Naive thymus-derived CD4-positive, alpha-beta T cell (primary cell): ENCODE data around the gene MAS1L. TPM values are rescaled to one million over a fixed set of nuclear protein-coding genes. Genes with fewer than 3 reads are reported as not detected.
A peak's percentile ranks its signal among the peaks of the same experiment; 100 is the strongest.

ENCODE experiments used
- ATAC-seq: fragments of 150-1000 bp; cut with Tn5 transposase; 2 replicates; pipeline ENCODE4 v1.10.0; 2021; ENCODE audit warnings: mild to moderate bottlenecking, moderate library complexity
- CTCF ChIA-PET: fragments of 350-600 bp; sonication (Branson Sonifier 250); formaldehyde crosslinking; loops from one replicate; lab custom pipeline; 2021; ENCODE audit warnings: antibody characterized with exemption; lab: Charles Lee
- POLR2A ChIA-PET: fragments of 350-600 bp; sonication (Branson Sonifier 250); formaldehyde crosslinking; loops from one replicate; lab custom pipeline; 2021; ENCODE audit warnings: antibody characterized with exemption, inconsistent platforms; lab: Charles Lee
- DNase-seq, 9 donors: peaks; one replicate each; pipeline versions ENCODE4 v3.0.0 to v3.0.0-alpha.2; 2020 to 2022; ENCODE audit warnings: mixed read lengths in 1 of 9
- H3K27ac ChIP-seq: one replicate; pipeline ENCODE4 v1.7.0; 2013; ENCODE audit warnings: mild to moderate bottlenecking, low read depth, low read length, moderate library complexity
- H3K27me3 ChIP-seq, 2 donors: one replicate each; pipeline ENCODE4 v1.7.0; 2013; ENCODE audit warnings: low read length in 2 of 2, mild to moderate bottlenecking in 2 of 2, moderate library complexity in 2 of 2; ENCODE audit not compliant: control insufficient read depth in 2 of 2, insufficient read depth in 2 of 2
- H3K36me3 ChIP-seq, 3 experiments: 1 replicate in 2 of 3; 2 replicates in 1 of 3; pipeline ENCODE4 v1.7.0; 2013; ENCODE audit warnings: low read length in 3 of 3, mild to moderate bottlenecking in 3 of 3, moderate library complexity in 1 of 3; ENCODE audit not compliant: insufficient read depth in 3 of 3, control insufficient read depth in 2 of 3
- H3K4me1 ChIP-seq, 2 donors: one replicate each; pipeline ENCODE4 v1.7.0; 2013; ENCODE audit warnings: low read length in 2 of 2, mild to moderate bottlenecking in 2 of 2, moderate library complexity in 1 of 2; ENCODE audit not compliant: control insufficient read depth in 2 of 2, insufficient read depth in 2 of 2
- H3K4me3 ChIP-seq: 2 replicates; pipeline ENCODE4 v1.7.0; 2013; ENCODE audit warnings: mild to moderate bottlenecking, low read length
- H3K9me3 ChIP-seq, 3 experiments: 1 replicate in 2 of 3; 2 replicates in 1 of 3; pipeline ENCODE4 v1.7.0; 2013; ENCODE audit warnings: low read length in 3 of 3; ENCODE audit not compliant: control insufficient read depth in 2 of 3
- H3K27ac Mint-ChIP-seq, 9 donors: one replicate each; pipeline ENCODE4 v1.8.0; 2020 to 2022; ENCODE audit warnings: mixed read lengths in 9 of 9, mild to moderate bottlenecking in 8 of 9, moderate library complexity in 5 of 9, inconsistent platforms in 2 of 9
- H3K27me3 Mint-ChIP-seq, 5 donors: one replicate each; pipeline ENCODE4 v1.8.0; 2021 to 2022; ENCODE audit warnings: mixed read lengths in 5 of 5, mild to moderate bottlenecking in 1 of 5
- H3K36me3 Mint-ChIP-seq, 5 donors: one replicate each; pipeline ENCODE4 v1.8.0; 2020 to 2022; ENCODE audit warnings: mixed read lengths in 5 of 5, mild to moderate bottlenecking in 3 of 5, inconsistent platforms in 1 of 5
- H3K4me1 Mint-ChIP-seq, 7 donors: one replicate each; pipeline ENCODE4 v1.8.0; 2020 to 2022; ENCODE audit warnings: mixed read lengths in 7 of 7, mild to moderate bottlenecking in 3 of 7, inconsistent platforms in 1 of 7
- H3K4me3 Mint-ChIP-seq, 10 donors: one replicate each; pipeline ENCODE4 v1.8.0; 2020 to 2022; ENCODE audit warnings: mild to moderate bottlenecking in 10 of 10, mixed read lengths in 10 of 10, moderate library complexity in 6 of 10, inconsistent platforms in 2 of 10
- H3K9me3 Mint-ChIP-seq, 11 donors: one replicate each; pipeline ENCODE4 v1.8.0; 2020 to 2022; ENCODE audit warnings: mixed read lengths in 11 of 11, mild to moderate bottlenecking in 4 of 11, inconsistent platforms in 1 of 11, moderate library complexity in 1 of 11
- intact Hi-C, 2 donors: fragments of 100-400 bp; cut with micrococcal nuclease; formaldehyde crosslinking; loops; one replicate each; pipeline ENCODE4 v1.15.1; 2023
- polyA plus RNA-seq, 2 donors: library from polyadenylated mRNA; unstranded; fragments of 300-500 nt; fragmentation: Illumina TruSeq; gene quantifications; one replicate each; pipeline ENCODE4 v1.2.3, GENCODE V29; 2021
- total RNA-seq, 6 experiments: library from RNA in 5 of 6; stranded (reverse) in 5 of 6; gene quantifications; 1 replicate in 5 of 6; 2 replicates in 1 of 6; pipeline ENCODE4 v1.2.3 and lab custom pipeline; 2021 to 2026

Gene MAS1L
- total and polyA plus RNA-seq, 7 experiments from 2014 or later = not detected

DNA sequence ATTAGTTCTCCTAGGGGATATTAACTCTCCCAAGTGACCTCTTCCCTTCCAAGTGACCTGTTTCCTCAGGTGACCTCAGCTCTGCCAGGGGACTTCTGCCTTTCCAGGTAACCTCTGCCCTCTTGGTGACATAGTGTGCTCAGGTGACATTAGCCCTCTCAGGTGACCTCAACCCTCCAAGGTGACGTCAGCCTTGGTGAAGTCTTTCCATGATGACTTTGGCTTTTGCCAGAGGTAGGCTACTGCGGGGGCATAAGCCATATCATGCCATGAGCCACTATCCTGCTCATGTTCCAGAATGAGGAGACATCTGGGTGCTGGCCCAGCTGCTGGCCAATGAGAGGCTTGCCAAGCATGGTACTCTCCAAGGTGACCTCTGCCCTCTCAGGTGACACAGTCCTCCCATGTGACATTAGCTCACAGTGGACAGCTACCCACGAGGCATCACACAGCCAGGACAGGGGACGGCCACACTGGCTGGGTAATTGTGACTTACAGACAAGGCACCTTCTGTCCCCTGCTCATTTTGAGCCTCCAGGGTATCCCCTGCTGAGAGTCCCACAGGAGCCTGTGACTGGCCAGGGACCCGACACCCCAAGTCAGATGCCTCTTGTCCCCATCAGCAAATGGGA lies 40.7 kb upstream of the MAS1L start:
- Mint-ChIP-seq H3K9me3 (no peaks in the 10 kb centered on the region), H3K27ac (no peak overlapping the region), H3K36me3 (no peaks in the 10 kb centered on the region), H3K27me3 (peaks cover 25 to 29% (median 29%) of the 10 kb centered on the region in 5 donors), H3K4me1 (peaks cover 0 to 2% (median 0%) of the 10 kb centered on the region in 7 donors), H3K4me3 (no peak overlapping the region)
- Histone ChIP-seq H3K9me3 (no peaks in the 10 kb centered on the region), H3K4me1 (no peaks in the 10 kb centered on the region), H3K27me3 (no peaks in the 10 kb centered on the region), H3K4me3 (no peak overlapping the region), H3K36me3 (no peaks in the 10 kb centered on the region), H3K27ac (no peak overlapping the region)
- ChIA-PET CTCF (no interaction called here), POLR2A (no interaction called here)
- no peak for ATAC-seq
- no peak for DNase-seq
- intact Hi-C loops = no loop called here

DNA sequence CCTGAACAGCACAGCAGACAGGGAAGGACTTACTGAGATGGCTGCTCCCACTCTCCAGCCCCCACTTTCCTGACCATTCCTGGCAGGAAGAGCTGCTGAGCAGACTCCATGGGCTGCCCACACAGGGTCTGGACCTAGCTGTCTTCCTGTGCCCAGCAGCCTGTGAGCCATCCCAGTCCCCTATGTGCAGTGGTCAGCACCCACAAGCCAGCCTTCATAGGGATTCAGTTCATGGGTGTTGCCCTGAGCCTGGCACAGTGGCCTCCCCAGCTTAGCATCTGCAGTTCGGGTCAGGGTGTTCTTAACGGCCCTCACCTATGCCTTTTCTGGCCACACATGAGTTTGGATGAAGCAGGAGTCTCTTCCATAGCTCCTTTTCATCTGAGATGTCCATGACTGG lies 39.8 kb upstream of the MAS1L start:
- Mint-ChIP-seq H3K36me3 (no peaks in the 10 kb centered on the region), H3K9me3 (peaks cover 0 to 5% (median 0%) of the 10 kb centered on the region in 11 donors), H3K27me3 (peaks cover 29 to 34% (median 32%) of the 10 kb centered on the region in 5 donors), H3K4me3 (no peak overlapping the region), H3K4me1 (peaks cover 0 to 2% (median 0%) of the 10 kb centered on the region in 7 donors), H3K27ac (no peak overlapping the region)
- DNase-seq (no peak), ATAC-seq (no peak)
- ChIA-PET CTCF (no interaction called here), POLR2A (no interaction called here)
- intact Hi-C loops = no loop called here
- Histone ChIP-seq H3K4me3 (no peak overlapping the region), H3K9me3 (no peaks in the 10 kb centered on the region), H3K36me3 (no peaks in the 10 kb centered on the region), H3K27ac (no peak overlapping the region), H3K4me1 (no peaks in the 10 kb centered on the region), H3K27me3 (no peaks in the 10 kb centered on the region)

DNA sequence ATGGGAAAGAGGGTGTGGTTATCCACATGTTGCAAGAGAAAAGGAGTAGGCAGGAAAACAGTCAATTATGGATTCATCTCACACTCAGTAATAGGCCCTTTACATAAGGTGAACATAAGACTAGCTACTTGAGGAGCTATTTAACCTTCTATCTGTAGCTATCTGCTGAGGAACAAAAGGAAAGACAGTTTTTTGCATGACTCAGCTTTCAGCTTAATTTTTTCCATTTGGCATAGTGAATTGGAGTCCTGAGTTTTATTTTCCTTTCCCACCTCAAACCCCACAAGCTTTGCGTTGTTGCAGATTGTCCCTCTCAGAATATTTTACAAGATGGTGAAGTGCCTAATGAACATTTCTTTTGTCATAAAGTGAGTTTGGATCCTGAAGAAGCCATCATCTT lies 39.4 kb upstream of the MAS1L start:
- Histone ChIP-seq H3K9me3 (no peaks in the 10 kb centered on the region), H3K27me3 (no peaks in the 10 kb centered on the region), H3K4me3 (no peak overlapping the region), H3K27ac (no peak overlapping the region), H3K4me1 (no peaks in the 10 kb centered on the region), H3K36me3 (no peaks in the 10 kb centered on the region)
- DNase-seq (no peak), ATAC-seq (no peak)
- ChIA-PET CTCF (no interaction called here), POLR2A (no interaction called here)
- Mint-ChIP-seq H3K4me3 (no peak overlapping the region), H3K27me3 (peaks cover 29 to 36% (median 34%) of the 10 kb centered on the region in 5 donors), H3K4me1 (peaks cover 0 to 2% (median 0%) of the 10 kb centered on the region in 7 donors), H3K27ac (no peak overlapping the region), H3K36me3 (no peaks in the 10 kb centered on the region), H3K9me3 (peaks cover 0 to 5% (median 0%) of the 10 kb centered on the region in 11 donors)
- intact Hi-C loops = no loop called here

DNA sequence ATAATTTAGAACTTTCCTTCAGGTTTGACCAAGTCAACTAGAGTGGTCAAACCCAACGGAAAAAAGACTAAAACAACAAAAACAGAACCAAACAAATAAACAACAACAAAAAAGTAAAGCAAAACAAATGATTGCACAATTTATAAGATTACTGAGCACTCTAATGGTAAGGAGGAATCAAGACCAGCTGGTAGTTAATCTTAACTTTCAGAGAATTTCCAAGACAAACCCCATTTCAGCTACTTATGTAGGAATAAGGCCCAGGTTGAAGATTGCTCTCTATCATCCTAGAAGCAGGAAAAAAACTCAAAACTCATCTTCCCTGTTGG lies 37.5 kb upstream of the MAS1L start:
- no peak for ATAC-seq
- Histone ChIP-seq H3K4me3 (no peak overlapping the region), H3K27ac (no peak overlapping the region), H3K27me3 (no peaks in the 10 kb centered on the region), H3K36me3 (no peaks in the 10 kb centered on the region), H3K4me1 (no peaks in the 10 kb centered on the region), H3K9me3 (no peaks in the 10 kb centered on the region)
- peaks cover 0 to 5% (median 0%) of the 10 kb centered on the region in 11 donors for H3K9me3 Mint-ChIP-seq
- H3K27ac Mint-ChIP-seq = peak overlapping the region in 1 of 9 donors; percentile 40
- ChIA-PET POLR2A (no interaction called here), CTCF (no interaction called here)
- H3K4me1 Mint-ChIP-seq = peaks cover 0 to 2% (median 0%) of the 10 kb centered on the region in 7 donors
- H3K36me3 Mint-ChIP-seq = no peaks in the 10 kb centered on the region
- no peak for DNase-seq
- no peak overlapping the region for H3K4me3 Mint-ChIP-seq
- peaks cover 35 to 41% (median 41%) of the 10 kb centered on the region in 5 donors for H3K27me3 Mint-ChIP-seq
- intact Hi-C loops = no loop called here

DNA sequence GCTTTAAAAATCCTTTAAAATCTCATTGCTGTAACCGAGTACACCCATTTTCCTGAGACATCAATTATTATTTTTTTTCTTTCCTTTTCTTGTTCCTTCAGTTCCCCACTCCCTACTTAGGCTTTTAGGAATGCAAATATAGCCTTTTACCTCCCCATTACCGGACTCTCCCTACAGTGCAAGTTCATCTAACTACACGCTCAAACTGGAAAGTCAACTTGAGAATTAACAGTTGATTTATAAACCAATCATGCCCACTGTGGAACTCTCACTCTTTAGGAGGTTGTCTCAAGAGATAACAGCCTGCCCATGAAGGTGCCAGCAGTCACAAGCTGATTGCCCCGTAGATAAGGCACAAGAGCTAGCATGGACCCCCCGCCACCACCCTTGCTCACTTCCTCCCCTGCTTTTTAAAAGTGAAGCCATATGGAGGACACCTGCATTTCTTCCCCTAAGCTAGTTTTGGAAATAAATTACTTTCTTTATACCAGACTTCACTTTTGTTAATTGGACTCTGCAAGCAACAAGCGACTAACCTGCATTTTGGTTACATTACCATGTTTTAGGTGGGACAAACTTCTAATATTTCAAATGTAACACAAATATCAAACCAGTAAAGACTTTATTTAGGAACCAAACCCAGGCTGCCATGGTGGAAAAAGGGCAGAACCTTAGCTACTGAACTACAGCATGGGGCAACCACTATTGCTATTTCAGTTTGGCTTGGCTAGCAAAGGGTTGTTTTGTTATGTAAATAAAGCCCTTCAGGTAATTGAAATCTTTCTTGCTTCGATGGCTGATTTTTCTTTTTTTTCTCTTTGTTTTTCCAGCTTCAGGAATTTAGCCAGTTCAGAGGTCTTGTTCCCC lies 36.9 kb upstream of the MAS1L start:
- Histone ChIP-seq H3K9me3 (no peaks in the 10 kb centered on the region), H3K36me3 (no peaks in the 10 kb centered on the region), H3K4me1 (no peaks in the 10 kb centered on the region), H3K4me3 (no peak overlapping the region), H3K27me3 (no peaks in the 10 kb centered on the region), H3K27ac (no peak overlapping the region)
- no peak for DNase-seq
- peaks cover 0 to 2% (median 0%) of the 10 kb centered on the region in 7 donors for H3K4me1 Mint-ChIP-seq
- peaks cover 0 to 5% (median 0%) of the 10 kb centered on the region in 11 donors for H3K9me3 Mint-ChIP-seq
- ATAC-seq = no peak
- H3K36me3 Mint-ChIP-seq = no peaks in the 10 kb centered on the region
- intact Hi-C loops = no loop called here
- peaks cover 36 to 43% (median 41%) of the 10 kb centered on the region in 5 donors for H3K27me3 Mint-ChIP-seq
- ChIA-PET CTCF (no interaction called here), POLR2A (no interaction called here)
- no peak overlapping the region for H3K4me3 Mint-ChIP-seq
- no peak overlapping the region for H3K27ac Mint-ChIP-seq

DNA sequence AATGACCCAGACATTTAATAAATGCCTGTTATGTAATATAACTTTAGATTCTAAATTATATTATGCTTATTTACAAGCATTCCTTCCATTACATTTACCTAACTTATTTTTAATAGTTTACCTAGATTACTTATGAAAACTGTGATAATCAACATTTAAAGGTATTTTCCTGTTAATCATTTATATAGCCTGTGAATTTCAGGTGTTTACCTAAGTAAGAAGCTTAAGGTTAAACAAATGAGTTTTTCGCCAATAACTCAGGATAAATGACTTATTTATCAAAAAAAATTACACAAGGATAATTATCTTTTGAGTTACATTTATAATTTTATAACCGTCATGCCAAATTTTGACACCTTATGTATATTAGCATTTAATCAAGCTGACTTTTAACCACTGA lies 36.3 kb upstream of the MAS1L start:
- Mint-ChIP-seq H3K9me3 (peaks cover 0 to 5% (median 0%) of the 10 kb centered on the region in 11 donors), H3K27me3 (peaks cover 36 to 43% (median 39%) of the 10 kb centered on the region in 5 donors), H3K27ac (no peak overlapping the region), H3K36me3 (no peaks in the 10 kb centered on the region), H3K4me3 (no peak overlapping the region), H3K4me1 (peaks cover 0 to 2% (median 0%) of the 10 kb centered on the region in 7 donors)
- H3K9me3 ChIP-seq = no peaks in the 10 kb centered on the region
- no peak overlapping the region for H3K4me3 ChIP-seq
- no peak for ATAC-seq
- intact Hi-C loops = no loop called here
- H3K27me3 ChIP-seq = no peaks in the 10 kb centered on the region
- ChIA-PET POLR2A (no interaction called here), CTCF (no interaction called here)
- no peaks in the 10 kb centered on the region for H3K4me1 ChIP-seq
- no peak overlapping the region for H3K27ac ChIP-seq
- DNase-seq = no peak
- no peaks in the 10 kb centered on the region for H3K36me3 ChIP-seq
